GM18858 (cell line): ENCODE results near the gene MAGEL2.
"Not testable (repeated sequence)": the region's sequence is repeated elsewhere in the genome, so short reads cannot be mapped to it uniquely, and the experiment has no call there.

Experiments
- ATAC-seq: cut with Tn5 transposase; IDR thresholded peaks from one replicate; pipeline ENCODE4 v1.9.1; 2021; ENCODE audit not compliant: unreplicated experiment

MAGEL2 gene

GRCh38 chr15:23616536-23616935, 31.1 kb downstream of the MAGEL2 start:
- no peak for ATAC-seq

- no peak for ATAC-seq
These were observed 41.4 kb downstream of the MAGEL2 start for GRCh38 chr15:23606226-23606625.

GRCh38 chr15:23602124-23602523, 45.5 kb downstream of the MAGEL2 start:
- no peak for ATAC-seq

- no peak for ATAC-seq
These were observed 48.6 kb downstream of the MAGEL2 start for GRCh38 chr15:23599053-23599452.

- ATAC-seq: not testable (repeated sequence)
These were observed 50.4 kb downstream of the MAGEL2 start for GRCh38 chr15:23597278-23597677.

GRCh38 chr15:23596736-23597135, 50.9 kb downstream of the MAGEL2 start:
- ATAC-seq: no peak

- ATAC-seq: no peak
These were observed 52.3 kb downstream of the MAGEL2 start for GRCh38 chr15:23595368-23595767.

- no peak for ATAC-seq
These were observed 53.4 kb downstream of the MAGEL2 start for GRCh38 chr15:23594252-23594770.
